SU-DHL-6 (cell line): ENCODE results near the gene TRAF6.

ENCODE experiments used
- CTCF ChIP-seq: fragments of 200-600 bp; sonication (generic); IDR thresholded peaks from one replicate; pipeline ENCODE4 v1.5.1; 2017; ENCODE audit warnings: antibody characterized with exemption, mild to moderate bottlenecking, low read length, moderate library complexity; ENCODE audit not compliant: insufficient read depth, poor library complexity, severe bottlenecking
- EZH2phosphoT487 ChIP-seq: fragments of 200-600 bp; sonication (generic), shearing (Covaris generic); conservative IDR thresholded peaks from 2 replicates; pipeline ENCODE4 v1.6.1; 2018; ENCODE audit warnings: mild to moderate bottlenecking, antibody characterized with exemption, low read length, moderate library complexity, mixed read lengths

GRCh38 chr11:36450110-36450572 is 59.9 kb downstream of the TRAF6 start:
- TF ChIP-seq CTCF (no peak), EZH2phosphoT487 (no peak)
